OCI-LY7 (cell line): ENCODE data around the gene GATAD2B. TPM values are rescaled to one million over a fixed set of nuclear protein-coding genes. Genes with fewer than 3 reads are reported as not detected.

Experiments
- BruUV-seq: library from RNA; stranded (reverse); fragments of 400-500 nt; replicated peaks from 2 replicates; lab custom pipeline; 2021; lab: Mats Ljungman, UMichigan
- CTCF ChIA-PET: fragments of 300-600 bp; sonication (Branson Sonifier 250); formaldehyde crosslinking; loops from one replicate; lab custom pipeline; 2022; ENCODE audit warnings: antibody characterized with exemption; ENCODE audit not compliant: unreplicated experiment; lab: Charles Lee
- POLR2A ChIA-PET: fragments of 300-600 bp; sonication (Branson Sonifier 250); formaldehyde crosslinking; loops from one replicate; lab custom pipeline; 2022; ENCODE audit warnings: antibody characterized with exemption; lab: Charles Lee
- DNase-seq: peaks from one replicate; pipeline ENCODE4 v3.0.0-alpha.2; 2015; ENCODE audit warnings: low spot score
- H2AFZ ChIP-seq: fragments of 200-600 bp; sonication (generic), shearing (Covaris generic); 2 replicates; pipeline ENCODE4 v1.6.1; 2014; ENCODE audit warnings: mild to moderate bottlenecking, antibody characterized with exemption, low read length, moderate library complexity
- H3K27ac ChIP-seq: fragments of 200-600 bp; sonication (generic); 2 replicates; pipeline ENCODE4 v1.5.1; 2014; ENCODE audit warnings: mixed run types, low read depth, mild to moderate bottlenecking, moderate library complexity, low read length, inconsistent platforms; ENCODE audit not compliant: poor library complexity, severe bottlenecking
- H3K36me3 ChIP-seq: fragments of 200-600 bp; sonication (generic); 2 replicates; pipeline ENCODE4 v1.6.1; 2014; ENCODE audit warnings: mild to moderate bottlenecking, antibody characterized with exemption, low read length, moderate library complexity, mixed read lengths; ENCODE audit not compliant: insufficient read depth
- H3K4me1 ChIP-seq: fragments of 200-600 bp; sonication (generic); 2 replicates; pipeline ENCODE4 v1.5.1; 2014; ENCODE audit warnings: mild to moderate bottlenecking, low read length; ENCODE audit not compliant: insufficient read depth, poor library complexity, severe bottlenecking
- H3K4me2 ChIP-seq: fragments of 200-600 bp; sonication (generic); 2 replicates; pipeline ENCODE4 v1.6.1; 2014; ENCODE audit warnings: mild to moderate bottlenecking, low read length
- H3K4me3 ChIP-seq: fragments of 200-600 bp; sonication (generic); 2 replicates; pipeline ENCODE4 v1.5.1; 2014; ENCODE audit warnings: mild to moderate bottlenecking, low read depth, low read length; ENCODE audit not compliant: poor library complexity, severe bottlenecking
- H3K79me2 ChIP-seq: fragments of 200-600 bp; sonication (generic); 2 replicates; pipeline ENCODE4 v1.6.1; 2016; ENCODE audit warnings: low read depth, mild to moderate bottlenecking, low read length, moderate library complexity, mixed read lengths; ENCODE audit not compliant: insufficient read depth
- H3K9me2 ChIP-seq: fragments of 200-600 bp; sonication (generic); 2 replicates; pipeline ENCODE4 v1.6.1; 2016; ENCODE audit warnings: mild to moderate bottlenecking, low read length, mixed read lengths; ENCODE audit not compliant: insufficient read depth
- H3K9me3 ChIP-seq: fragments of 200-600 bp; sonication (generic); 2 replicates; pipeline ENCODE4 v1.6.1; 2014; ENCODE audit warnings: mild to moderate bottlenecking, mixed run types, low read length, mixed read lengths
- H4K20me1 ChIP-seq: fragments of 200-600 bp; sonication (generic); 2 replicates; pipeline ENCODE4 v1.6.1; 2014; ENCODE audit warnings: mild to moderate bottlenecking, antibody characterized with exemption, low read length, moderate library complexity, mixed read lengths; ENCODE audit not compliant: insufficient read depth
- EZH2phosphoT487 ChIP-seq: fragments of 200-600 bp; sonication (generic); IDR thresholded peaks from 2 replicates; pipeline ENCODE4 v1.6.1; 2018; ENCODE audit warnings: low read depth, borderline replicate concordance, mild to moderate bottlenecking, mixed run types, antibody characterized with exemption, low read length, moderate library complexity, mixed read lengths
- intact Hi-C: fragments of 100-400 bp; cut with micrococcal nuclease; formaldehyde crosslinking; loops from one replicate; pipeline ENCODE4 v1.10.0; 2022; ENCODE audit not compliant: unreplicated experiment
- total RNA-seq, 2 experiments: library from RNA; depleted of rRNA in 1 of 2; stranded (reverse); fragments of >200 nt in 1 of 2; shearing (Covaris generic) in 1 of 2; gene quantifications; 2 replicates each; pipeline ENCODE4 v1.2.3, GENCODE V29; 2014 to 2022
- TF ChIP-seq, protein P1 (sequence below): fragments of 200-600 bp; sonication (generic); conservative IDR thresholded peaks from 2 replicates; pipeline ENCODE4 v1.5.1; 2014; ENCODE audit warnings: mild to moderate bottlenecking, antibody characterized with exemption, low read length, moderate library complexity, mixed read lengths

The GATAD2B gene
- total RNA-seq, 2 experiments from 2014 or later = 11.2 to 65.2 TPM

DNA sequence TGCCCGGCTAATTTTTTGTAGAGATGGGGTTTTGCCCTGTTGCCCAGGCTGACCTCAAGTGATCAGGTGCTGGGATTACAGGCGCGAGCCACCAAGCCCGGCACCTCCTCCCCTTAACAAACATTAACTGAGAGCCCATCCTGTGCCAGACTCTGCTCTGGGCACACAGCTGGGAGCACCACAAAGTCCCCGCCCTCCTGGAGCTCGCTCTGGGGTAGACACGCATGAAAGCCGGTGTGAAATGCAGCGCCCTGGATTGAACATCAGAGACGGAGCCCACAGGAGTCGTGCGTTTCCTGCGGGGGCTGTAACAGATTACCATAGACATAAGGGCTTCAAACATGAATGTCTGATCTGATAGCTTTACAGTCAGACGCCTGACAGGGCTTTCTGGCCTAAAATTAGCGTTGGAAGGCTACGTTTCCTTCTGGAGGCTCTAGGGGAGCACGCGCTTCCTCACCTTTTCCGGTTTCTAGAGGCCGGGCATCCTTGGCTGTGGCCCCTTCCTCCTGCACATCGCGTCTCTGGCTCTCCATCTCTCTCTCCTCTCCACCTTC lies 133.2 kb downstream of the GATAD2B start:
- no peak overlapping the region for H3K27ac ChIP-seq

DNA sequence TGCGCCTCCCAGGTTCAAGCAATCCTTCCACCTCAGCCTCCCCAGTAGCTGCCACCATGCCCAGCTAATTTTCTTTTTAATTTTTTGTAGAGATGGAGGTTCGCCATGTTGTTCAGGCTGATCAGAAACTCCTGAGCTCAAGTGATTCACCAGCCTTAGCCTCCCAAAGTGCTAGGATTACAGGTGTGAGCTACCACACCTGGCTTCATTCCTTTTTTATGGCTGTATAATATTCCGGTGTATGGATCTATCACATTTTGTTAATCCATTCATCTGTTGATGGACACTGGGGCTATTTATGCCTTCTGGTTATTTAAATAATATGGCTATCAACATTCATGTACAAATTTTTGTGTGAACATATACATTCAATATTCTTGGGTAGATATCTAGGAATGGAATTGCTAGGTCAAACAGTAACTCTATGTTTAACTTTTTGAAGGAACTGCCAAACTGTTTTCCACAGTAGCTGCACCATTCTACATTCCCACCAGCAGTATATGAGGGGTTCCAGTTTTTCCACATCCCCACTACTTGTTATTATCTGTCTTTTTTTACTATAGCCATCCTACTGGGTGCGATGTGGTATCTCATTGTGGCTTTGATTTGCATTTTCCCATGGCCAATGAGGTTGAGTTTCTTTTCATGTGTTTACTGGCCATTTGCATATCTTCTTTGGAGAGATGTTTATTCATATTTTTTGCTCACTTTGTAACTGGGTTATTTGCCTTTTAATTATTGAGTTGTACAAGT lies 136.6 kb downstream of the GATAD2B start:
- TF ChIP-seq EZH2phosphoT487 = no peak
- TF ChIP-seq, protein P1, sequence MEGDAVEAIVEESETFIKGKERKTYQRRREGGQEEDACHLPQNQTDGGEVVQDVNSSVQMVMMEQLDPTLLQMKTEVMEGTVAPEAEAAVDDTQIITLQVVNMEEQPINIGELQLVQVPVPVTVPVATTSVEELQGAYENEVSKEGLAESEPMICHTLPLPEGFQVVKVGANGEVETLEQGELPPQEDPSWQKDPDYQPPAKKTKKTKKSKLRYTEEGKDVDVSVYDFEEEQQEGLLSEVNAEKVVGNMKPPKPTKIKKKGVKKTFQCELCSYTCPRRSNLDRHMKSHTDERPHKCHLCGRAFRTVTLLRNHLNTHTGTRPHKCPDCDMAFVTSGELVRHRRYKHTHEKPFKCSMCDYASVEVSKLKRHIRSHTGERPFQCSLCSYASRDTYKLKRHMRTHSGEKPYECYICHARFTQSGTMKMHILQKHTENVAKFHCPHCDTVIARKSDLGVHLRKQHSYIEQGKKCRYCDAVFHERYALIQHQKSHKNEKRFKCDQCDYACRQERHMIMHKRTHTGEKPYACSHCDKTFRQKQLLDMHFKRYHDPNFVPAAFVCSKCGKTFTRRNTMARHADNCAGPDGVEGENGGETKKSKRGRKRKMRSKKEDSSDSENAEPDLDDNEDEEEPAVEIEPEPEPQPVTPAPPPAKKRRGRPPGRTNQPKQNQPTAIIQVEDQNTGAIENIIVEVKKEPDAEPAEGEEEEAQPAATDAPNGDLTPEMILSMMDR = no peak

More for the DNA sequence above, 133.2 kb downstream of the GATAD2B start:
- Histone ChIP-seq H3K4me2 (no peak overlapping the region), H3K36me3 (no peaks in the 10 kb centered on the region), H3K4me3 (no peak overlapping the region), H4K20me1 (no peaks in the 10 kb centered on the region), H3K4me1 (peaks cover 35% of the 10 kb centered on the region), H2AFZ (no peak overlapping the region), H3K79me2 (no peaks in the 10 kb centered on the region), H3K9me2 (no peaks in the 10 kb centered on the region), H3K9me3 (no peaks in the 10 kb centered on the region; the same call in 1 of the 2 replicates)
- DNase-seq = no peak
- ChIA-PET CTCF (no interaction called here), POLR2A (interaction anchor here (1.0 kb wide), 1 partner anchor 8 kb away, joined by 3 read pairs; no protein-coding TSS in a partner anchor)
- intact Hi-C loops = no loop called here
- BruUV-seq = no TSS peak
- TF ChIP-seq EZH2phosphoT487 = no peak
- TF ChIP-seq, protein P1 = no peak

More for the DNA sequence above, 136.6 kb downstream of the GATAD2B start:
- no peak for DNase-seq
- no TSS peak for BruUV-seq
- H4K20me1 ChIP-seq = no peaks in the 10 kb centered on the region
- H3K79me2 ChIP-seq = no peaks in the 10 kb centered on the region
- H3K9me3 ChIP-seq = no peaks in the 10 kb centered on the region; the same call in 1 of the 2 replicates
- intact Hi-C loops = no loop called here
- no peak overlapping the region for H2AFZ ChIP-seq
- POLR2A ChIA-PET = no interaction called here
- peaks cover 36% of the 10 kb centered on the region for H3K4me1 ChIP-seq
- CTCF ChIA-PET = no interaction called here
- H3K36me3 ChIP-seq = no peaks in the 10 kb centered on the region
- no peak overlapping the region for H3K4me2 ChIP-seq
- H3K27ac ChIP-seq = no peak overlapping the region
- H3K9me2 ChIP-seq = no peaks in the 10 kb centered on the region
- H3K4me3 ChIP-seq = no peak overlapping the region
